ENCODE measurements around the gene ELL2.

Gene ELL2

DNA sequence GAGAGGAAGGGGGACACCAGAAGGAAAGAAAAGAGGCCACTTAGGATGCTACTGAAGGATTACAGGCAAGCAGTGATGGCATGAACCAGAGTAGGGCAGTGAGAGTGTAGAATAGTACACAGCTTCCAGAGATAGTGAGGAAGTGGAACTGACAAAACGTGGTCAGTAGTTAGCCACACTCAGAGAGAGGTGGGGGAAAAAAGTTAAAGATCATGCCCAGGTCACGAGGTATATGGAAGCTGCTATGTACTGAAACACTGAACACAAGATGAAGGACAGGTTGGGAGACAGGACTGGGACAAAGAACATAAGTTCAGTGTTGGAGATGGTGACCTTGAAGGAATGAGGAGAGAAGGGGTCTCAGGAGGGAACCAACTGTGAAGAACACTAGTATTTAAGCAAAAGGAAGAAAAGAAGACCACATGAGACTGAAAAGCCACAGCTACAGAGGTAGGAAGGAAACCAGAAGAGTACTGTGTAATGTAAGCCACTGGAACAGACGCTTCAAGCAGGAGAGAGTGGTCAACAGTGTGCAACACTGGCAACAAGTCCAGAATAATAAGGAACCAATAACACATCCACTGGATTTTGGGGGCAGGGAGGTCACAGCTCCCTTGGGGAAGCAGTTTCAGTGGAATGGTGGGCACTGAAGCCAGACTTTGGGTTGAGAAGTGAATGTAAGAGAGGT is 45.5 kb downstream of the ELL2 start:
- peaks cover 15% of the 10 kb centered on the region for H3K4me1 ChIP-seq (ENCODE audit: insufficient read depth, poor library complexity, severe bottlenecking)
- ATAC-seq (ENCODE audit: low read depth) (peak; percentile 18; the same call in 1 of the 3 replicates), DNase-seq (ENCODE audit: low spot score) (no peak)
- H3K27me3 ChIP-seq (ENCODE audit: insufficient read depth, poor library complexity, severe bottlenecking), result no peaks in the 10 kb centered on the region
- TF ChIP-seq, protein P1, sequence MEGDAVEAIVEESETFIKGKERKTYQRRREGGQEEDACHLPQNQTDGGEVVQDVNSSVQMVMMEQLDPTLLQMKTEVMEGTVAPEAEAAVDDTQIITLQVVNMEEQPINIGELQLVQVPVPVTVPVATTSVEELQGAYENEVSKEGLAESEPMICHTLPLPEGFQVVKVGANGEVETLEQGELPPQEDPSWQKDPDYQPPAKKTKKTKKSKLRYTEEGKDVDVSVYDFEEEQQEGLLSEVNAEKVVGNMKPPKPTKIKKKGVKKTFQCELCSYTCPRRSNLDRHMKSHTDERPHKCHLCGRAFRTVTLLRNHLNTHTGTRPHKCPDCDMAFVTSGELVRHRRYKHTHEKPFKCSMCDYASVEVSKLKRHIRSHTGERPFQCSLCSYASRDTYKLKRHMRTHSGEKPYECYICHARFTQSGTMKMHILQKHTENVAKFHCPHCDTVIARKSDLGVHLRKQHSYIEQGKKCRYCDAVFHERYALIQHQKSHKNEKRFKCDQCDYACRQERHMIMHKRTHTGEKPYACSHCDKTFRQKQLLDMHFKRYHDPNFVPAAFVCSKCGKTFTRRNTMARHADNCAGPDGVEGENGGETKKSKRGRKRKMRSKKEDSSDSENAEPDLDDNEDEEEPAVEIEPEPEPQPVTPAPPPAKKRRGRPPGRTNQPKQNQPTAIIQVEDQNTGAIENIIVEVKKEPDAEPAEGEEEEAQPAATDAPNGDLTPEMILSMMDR (IDR thresholded peaks at IDR 0.05; ENCODE audit: poor library complexity, severe bottlenecking), result no peak
- peaks cover 88% of the 10 kb centered on the region for H3K36me3 ChIP-seq (ENCODE audit: low read depth)
- H3K9me3 ChIP-seq (ENCODE audit: severe bottlenecking), result no peaks in the 10 kb centered on the region
- no peak overlapping the region for H3K27ac ChIP-seq (ENCODE audit: poor library complexity, severe bottlenecking)
- no peak overlapping the region for H3K4me3 ChIP-seq (ENCODE audit: severe bottlenecking)

DNA sequence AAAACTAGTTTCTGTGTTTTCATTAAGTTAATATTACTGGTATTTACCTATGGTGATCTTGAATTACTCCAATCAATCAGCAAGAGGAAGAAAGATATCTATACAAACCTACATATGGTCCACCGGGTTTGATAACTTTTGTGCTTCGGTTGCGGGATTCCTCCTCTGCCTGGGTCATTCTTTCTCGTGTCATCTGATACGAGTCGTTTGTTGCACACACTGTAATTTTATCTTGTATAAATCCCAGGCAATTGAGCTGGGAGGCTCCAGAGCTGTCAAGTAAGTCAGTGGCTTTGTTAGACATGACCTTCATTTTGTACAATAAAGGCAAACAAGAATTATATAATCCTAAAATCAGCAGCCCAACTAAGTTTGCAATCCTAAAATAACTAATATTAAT is 48.0 kb downstream of the ELL2 start:
- DNase-seq (ENCODE audit: low spot score), result no peak

DNA sequence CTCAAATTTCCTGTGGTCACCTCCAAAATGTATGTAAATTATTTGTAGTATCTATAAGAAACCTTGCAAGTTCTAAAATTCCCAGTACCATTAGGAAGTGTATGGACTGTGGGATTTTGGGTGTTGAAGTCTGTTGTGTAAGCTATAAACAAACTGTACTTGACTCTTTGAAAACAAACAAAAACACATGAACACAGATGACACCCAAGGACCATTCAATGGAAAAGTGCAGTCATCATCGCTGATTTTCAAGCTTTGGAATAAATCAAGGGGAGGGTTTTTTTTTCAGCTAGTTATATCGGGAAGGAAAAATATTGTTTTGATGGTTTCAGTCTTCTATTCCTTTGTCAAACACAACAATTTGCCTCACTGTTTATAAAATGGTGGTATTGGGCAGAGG is 49.6 kb downstream of the ELL2 start:
- Histone ChIP-seq H3K9me3 (ENCODE audit: severe bottlenecking) (no peaks in the 10 kb centered on the region), H3K27ac (ENCODE audit: poor library complexity, severe bottlenecking) (no peak overlapping the region), H3K27me3 (ENCODE audit: insufficient read depth, poor library complexity, severe bottlenecking) (no peaks in the 10 kb centered on the region), H3K4me1 (ENCODE audit: insufficient read depth, poor library complexity, severe bottlenecking) (peaks cover 7% of the 10 kb centered on the region), H3K36me3 (ENCODE audit: low read depth) (peaks cover 85% of the 10 kb centered on the region), H3K4me3 (ENCODE audit: severe bottlenecking) (no peak overlapping the region)
- ATAC-seq (ENCODE audit: low read depth) (no peak), DNase-seq (ENCODE audit: low spot score) (no peak)
- TF ChIP-seq, protein P1 (IDR thresholded peaks at IDR 0.05; ENCODE audit: poor library complexity, severe bottlenecking), result no peak

More for the DNA sequence above, 48.0 kb downstream of the ELL2 start:
- Histone ChIP-seq H3K27me3 (ENCODE audit: insufficient read depth, poor library complexity, severe bottlenecking) (no peaks in the 10 kb centered on the region), H3K9me3 (ENCODE audit: severe bottlenecking) (no peaks in the 10 kb centered on the region), H3K4me1 (ENCODE audit: insufficient read depth, poor library complexity, severe bottlenecking) (peaks cover 6% of the 10 kb centered on the region), H3K27ac (ENCODE audit: poor library complexity, severe bottlenecking) (no peak overlapping the region), H3K4me3 (ENCODE audit: severe bottlenecking) (no peak overlapping the region), H3K36me3 (ENCODE audit: low read depth) (peaks cover 87% of the 10 kb centered on the region)
- TF ChIP-seq, protein P1 (IDR thresholded peaks at IDR 0.05; ENCODE audit: poor library complexity, severe bottlenecking), result no peak
- ATAC-seq (ENCODE audit: low read depth), result no peak

DNA sequence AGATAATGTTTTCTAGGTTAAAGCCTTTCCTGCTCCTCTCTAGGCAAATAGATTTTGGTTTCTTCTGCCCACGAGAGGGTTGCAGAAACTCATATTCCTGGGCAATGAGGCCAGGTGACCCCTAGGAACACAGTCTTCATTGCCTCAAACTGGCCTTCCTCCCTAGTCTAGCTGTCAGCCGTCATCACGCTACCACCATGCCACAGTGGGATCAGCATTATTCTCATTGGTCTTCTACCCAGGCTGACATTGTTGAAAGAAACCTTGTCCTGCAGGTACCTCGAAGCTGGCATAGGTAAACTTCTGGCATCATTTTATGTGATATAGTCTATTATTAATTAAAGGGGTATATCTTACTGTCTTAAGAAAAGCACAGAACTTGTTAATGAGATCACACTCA is 51.1 kb downstream of the ELL2 start:
- TF ChIP-seq, protein P1 (IDR thresholded peaks at IDR 0.05; ENCODE audit: poor library complexity, severe bottlenecking), result no peak
- no peak for DNase-seq (ENCODE audit: low spot score)
- no peak for ATAC-seq (ENCODE audit: low read depth)
- no peaks in the 10 kb centered on the region for H3K27me3 ChIP-seq (ENCODE audit: insufficient read depth, poor library complexity, severe bottlenecking)
- H3K9me3 ChIP-seq (ENCODE audit: severe bottlenecking), result no peaks in the 10 kb centered on the region
- peaks cover 95% of the 10 kb centered on the region for H3K36me3 ChIP-seq (ENCODE audit: low read depth)
- no peak overlapping the region for H3K4me3 ChIP-seq (ENCODE audit: severe bottlenecking)
- no peak overlapping the region for H3K27ac ChIP-seq (ENCODE audit: poor library complexity, severe bottlenecking)
- peaks cover 15% of the 10 kb centered on the region for H3K4me1 ChIP-seq (ENCODE audit: insufficient read depth, poor library complexity, severe bottlenecking)

DNA sequence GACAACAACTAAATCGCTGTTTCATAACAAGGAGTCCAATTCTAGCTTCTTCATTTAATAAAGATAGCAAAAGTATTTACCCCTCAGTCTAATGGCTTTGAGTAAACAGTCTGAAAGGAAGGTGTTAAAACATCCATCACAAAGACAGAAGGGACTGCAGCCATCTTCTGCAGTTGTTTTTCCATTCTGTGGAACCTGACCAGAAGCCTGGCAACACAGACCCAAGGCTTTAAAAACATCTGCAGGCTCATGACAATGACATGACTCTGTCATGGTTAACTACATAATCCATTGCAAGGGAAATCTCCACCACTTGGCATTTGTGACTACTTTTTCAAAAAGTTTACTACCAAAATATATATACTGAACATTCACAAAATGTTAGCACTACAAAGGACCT is 51.9 kb downstream of the ELL2 start:
- ATAC-seq (ENCODE audit: low read depth) (no peak), DNase-seq (ENCODE audit: low spot score) (no peak)
- peaks cover 18% of the 10 kb centered on the region for H3K4me1 ChIP-seq (ENCODE audit: insufficient read depth, poor library complexity, severe bottlenecking)
- no peak overlapping the region for H3K4me3 ChIP-seq (ENCODE audit: severe bottlenecking)
- H3K27me3 ChIP-seq (ENCODE audit: insufficient read depth, poor library complexity, severe bottlenecking), result no peaks in the 10 kb centered on the region
- TF ChIP-seq, protein P1 (IDR thresholded peaks at IDR 0.05; ENCODE audit: poor library complexity, severe bottlenecking), result no peak
- peaks cover 95% of the 10 kb centered on the region for H3K36me3 ChIP-seq (ENCODE audit: low read depth)
- no peak overlapping the region for H3K27ac ChIP-seq (ENCODE audit: poor library complexity, severe bottlenecking)
- no peaks in the 10 kb centered on the region for H3K9me3 ChIP-seq (ENCODE audit: severe bottlenecking)
